WTC11 (cell line): Measurements from ENCODE around the gene IFT20. TPM values are rescaled to one million over a fixed set of nuclear protein-coding genes. Genes with fewer than 3 reads are reported as not detected.

Experiments used
- ATAC-seq: fragments of 200-7000 bp; cut with Tn5 transposase; 2 replicates; pipeline ENCODE4 v1.10.0; 2021; ENCODE audit warnings: mild to moderate bottlenecking, moderate library complexity
- CTCF ChIA-PET: fragments of 300-600 bp; sonication (Branson Sonifier 250); formaldehyde crosslinking; loops from one replicate; lab custom pipeline; 2021; ENCODE audit warnings: antibody characterized with exemption; lab: Charles Lee
- POLR2A ChIA-PET: fragments of 350-600 bp; sonication (Branson Sonifier 250); formaldehyde crosslinking; loops from one replicate; lab custom pipeline; 2021; ENCODE audit warnings: antibody characterized with exemption; lab: Charles Lee
- DNase-seq: peaks from one replicate; pipeline ENCODE4 v3.0.0; 2021; ENCODE audit warnings: low spot score
- H3K27ac Mint-ChIP-seq: 2 replicates; pipeline ENCODE4 v1.8.0; 2021; ENCODE audit warnings: mixed read lengths
- H3K27me3 Mint-ChIP-seq: 2 replicates; pipeline ENCODE4 v1.8.0; 2021; ENCODE audit warnings: low read depth, mild to moderate bottlenecking, moderate library complexity, mixed read lengths
- H3K36me3 Mint-ChIP-seq: 2 replicates; pipeline ENCODE4 v1.8.0; 2021; ENCODE audit warnings: mixed read lengths
- H3K4me1 Mint-ChIP-seq: 2 replicates; pipeline ENCODE4 v1.8.0; 2022; ENCODE audit warnings: mixed read lengths
- H3K4me3 Mint-ChIP-seq: 2 replicates; pipeline ENCODE4 v1.8.0; 2021; ENCODE audit warnings: mild to moderate bottlenecking, moderate library complexity, mixed read lengths
- H3K9me3 Mint-ChIP-seq: 2 replicates; pipeline ENCODE4 v1.8.0; 2021; ENCODE audit warnings: mixed read lengths
- ATF3 ChIP-seq: sonication (generic); formaldehyde crosslinking; conservative IDR thresholded peaks from 2 replicates; pipeline ENCODE4 v1.8.1; 2022; ENCODE audit warnings: mild to moderate bottlenecking, missing genetic modification reagents
- ATF6 ChIP-seq: sonication (generic); formaldehyde crosslinking; IDR thresholded peaks from 2 replicates; pipeline ENCODE4 v1.8.1; 2023; ENCODE audit warnings: mild to moderate bottlenecking, missing genetic modification reagents
- E2F1 ChIP-seq: sonication (generic); formaldehyde crosslinking; IDR thresholded peaks from 2 replicates; pipeline ENCODE4 v1.8.0; 2022; ENCODE audit warnings: mild to moderate bottlenecking, missing genetic modification reagents
- ELF4 ChIP-seq: sonication (generic); formaldehyde crosslinking; IDR thresholded peaks from 2 replicates; pipeline ENCODE4 v1.8.1; 2022; ENCODE audit warnings: low read depth, mild to moderate bottlenecking, moderate library complexity, missing genetic modification reagents
- FOXJ3 ChIP-seq: sonication (generic); formaldehyde crosslinking; IDR thresholded peaks from 2 replicates; pipeline ENCODE4 v1.9.0; 2021; ENCODE audit warnings: missing genetic modification reagents, mild to moderate bottlenecking, borderline replicate concordance
- GTF2I ChIP-seq: fragments of 250-450 bp; sonication (Bioruptor Pico); conservative IDR thresholded peaks from 2 replicates; pipeline ENCODE4 v1.4.0; 2021; ENCODE audit warnings: mild to moderate bottlenecking
- JAZF1 ChIP-seq: fragments of 250-450 bp; sonication (Bioruptor Pico); IDR thresholded peaks from 2 replicates; pipeline ENCODE4 v1.9.0; 2021; ENCODE audit warnings: moderate library complexity, mild to moderate bottlenecking, inconsistent platforms
- JUN ChIP-seq: sonication (generic); formaldehyde crosslinking; IDR thresholded peaks from 2 replicates; pipeline ENCODE4 v1.8.0; 2023; ENCODE audit warnings: mild to moderate bottlenecking, missing genetic modification reagents
- SMAD3 ChIP-seq: sonication (generic); formaldehyde crosslinking; IDR thresholded peaks from 2 replicates; pipeline ENCODE4 v1.8.0; 2022; ENCODE audit warnings: missing genetic modification reagents, mild to moderate bottlenecking, borderline replicate concordance
- SP1 ChIP-seq: sonication (generic); formaldehyde crosslinking; conservative IDR thresholded peaks from 2 replicates; pipeline ENCODE4 v1.8.1; 2022; ENCODE audit warnings: missing genetic modification reagents
- TCF7 ChIP-seq: sonication (generic); formaldehyde crosslinking; IDR thresholded peaks from 2 replicates; pipeline ENCODE4 v1.8.0; 2022; ENCODE audit warnings: mild to moderate bottlenecking, low read depth, missing genetic modification reagents, moderate library complexity
- TEAD1 ChIP-seq: sonication (generic); formaldehyde crosslinking; IDR thresholded peaks from 2 replicates; pipeline ENCODE4 v1.8.0; 2022; ENCODE audit warnings: mild to moderate bottlenecking, missing genetic modification reagents
- ZNF138 ChIP-seq: sonication (generic); formaldehyde crosslinking; conservative IDR thresholded peaks from 2 replicates; pipeline ENCODE4 v1.8.1; 2022; ENCODE audit warnings: mild to moderate bottlenecking, moderate library complexity, missing genetic modification reagents
- ZNF317 ChIP-seq: sonication (generic); formaldehyde crosslinking; IDR thresholded peaks from 2 replicates; pipeline ENCODE4 v1.8.1; 2023; ENCODE audit warnings: low read depth, mild to moderate bottlenecking, moderate library complexity, missing genetic modification reagents, borderline replicate concordance
- ZNF396 ChIP-seq: fragments of 250-450 bp; sonication (Bioruptor Pico); IDR thresholded peaks from 2 replicates; pipeline ENCODE4 v1.8.0; 2021; ENCODE audit warnings: mild to moderate bottlenecking, moderate library complexity, borderline replicate concordance
- ZNF423 ChIP-seq: fragments of 250-450 bp; sonication (Bioruptor Pico); IDR thresholded peaks from 2 replicates; pipeline ENCODE4 v2.1.2; 2022; ENCODE audit warnings: mild to moderate bottlenecking, moderate library complexity
- total RNA-seq: library from RNA; stranded (reverse); gene quantifications from 3 replicates; pipeline ENCODE4 v1.2.3, GENCODE V29; 2021
- TF ChIP-seq, protein P1 (sequence below): sonication (generic); formaldehyde crosslinking; IDR thresholded peaks from 2 replicates; pipeline ENCODE4 v1.8.1; 2023; ENCODE audit warnings: mild to moderate bottlenecking, moderate library complexity, missing genetic modification reagents
- TF ChIP-seq, protein P2 (sequence below): fragments of 250-450 bp; sonication (Bioruptor Pico); IDR thresholded peaks from 2 replicates; pipeline ENCODE4 v1.9.0; 2021; ENCODE audit warnings: mild to moderate bottlenecking, borderline replicate concordance
- TF ChIP-seq, protein P3 (sequence below): fragments of 250-450 bp; sonication (Bioruptor Pico); IDR thresholded peaks from 2 replicates; pipeline ENCODE4 v1.9.0; 2021; ENCODE audit warnings: mild to moderate bottlenecking

Gene IFT20
- total RNA-seq, 1 experiment from 2014 or later = 17.6 TPM

GRCh38 chr17:28342313-28342712 lies 7.0 kb upstream of the IFT20 start (continued):
- TF ChIP-seq, protein P1, sequence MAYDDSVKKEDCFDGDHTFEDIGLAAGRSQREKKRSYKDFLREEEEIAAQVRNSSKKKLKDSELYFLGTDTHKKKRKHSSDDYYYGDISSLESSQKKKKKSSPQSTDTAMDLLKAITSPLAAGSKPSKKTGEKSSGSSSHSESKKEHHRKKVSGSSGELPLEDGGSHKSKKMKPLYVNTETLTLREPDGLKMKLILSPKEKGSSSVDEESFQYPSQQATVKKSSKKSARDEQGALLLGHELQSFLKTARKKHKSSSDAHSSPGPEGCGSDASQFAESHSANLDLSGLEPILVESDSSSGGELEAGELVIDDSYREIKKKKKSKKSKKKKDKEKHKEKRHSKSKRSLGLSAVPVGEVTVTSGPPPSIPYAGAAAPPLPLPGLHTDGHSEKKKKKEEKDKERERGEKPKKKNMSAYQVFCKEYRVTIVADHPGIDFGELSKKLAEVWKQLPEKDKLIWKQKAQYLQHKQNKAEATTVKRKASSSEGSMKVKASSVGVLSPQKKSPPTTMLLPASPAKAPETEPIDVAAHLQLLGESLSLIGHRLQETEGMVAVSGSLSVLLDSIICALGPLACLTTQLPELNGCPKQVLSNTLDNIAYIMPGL (CRISPR knock-in tag) = no peak
- TF ChIP-seq ZNF396 = no peak
- TF ChIP-seq E2F1 (CRISPR knock-in tag) = no peak
- no peak for TF ChIP-seq TEAD1 (CRISPR knock-in tag)
- TF ChIP-seq JUN = no peak

DNA sequence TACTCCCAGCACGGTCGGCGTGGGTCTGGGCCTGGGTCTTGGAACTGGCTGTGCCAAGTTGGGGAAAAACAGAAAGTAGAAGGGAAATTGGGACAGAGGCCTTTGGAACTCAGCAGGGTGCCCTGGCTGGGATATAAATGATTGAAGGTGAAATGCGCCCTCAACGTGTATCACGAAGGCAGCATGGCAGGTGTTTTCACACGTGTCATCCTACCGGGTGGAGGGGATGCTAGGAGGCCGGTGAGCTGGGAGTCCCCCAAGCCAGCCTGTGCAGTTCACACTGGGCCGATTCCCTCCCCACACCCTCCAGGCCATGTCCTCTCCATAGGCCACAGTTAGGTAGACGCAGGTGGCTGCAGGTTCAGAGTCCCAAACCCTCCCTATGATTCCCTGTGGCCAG lies 6.2 kb upstream of the IFT20 start:
- ChIA-PET POLR2A (no interaction called here), CTCF (no interaction called here)
- no peak overlapping the region for H3K27ac Mint-ChIP-seq

GRCh38 chr17:28340374-28340773 lies 5.1 kb upstream of the IFT20 start:
- ATAC-seq = no peak
- Mint-ChIP-seq H3K27me3 (no peaks in the 10 kb centered on the region), H3K4me1 (peaks cover 10% of the 10 kb centered on the region), H3K9me3 (no peaks in the 10 kb centered on the region), H3K4me3 (no peak overlapping the region), H3K27ac (no peak overlapping the region), H3K36me3 (peaks cover 22% of the 10 kb centered on the region)
- DNase-seq = no peak
- no peak for TF ChIP-seq ELF4 (CRISPR knock-in tag)
- TF ChIP-seq SP1 (CRISPR knock-in tag) = no peak
- TF ChIP-seq, protein P2, sequence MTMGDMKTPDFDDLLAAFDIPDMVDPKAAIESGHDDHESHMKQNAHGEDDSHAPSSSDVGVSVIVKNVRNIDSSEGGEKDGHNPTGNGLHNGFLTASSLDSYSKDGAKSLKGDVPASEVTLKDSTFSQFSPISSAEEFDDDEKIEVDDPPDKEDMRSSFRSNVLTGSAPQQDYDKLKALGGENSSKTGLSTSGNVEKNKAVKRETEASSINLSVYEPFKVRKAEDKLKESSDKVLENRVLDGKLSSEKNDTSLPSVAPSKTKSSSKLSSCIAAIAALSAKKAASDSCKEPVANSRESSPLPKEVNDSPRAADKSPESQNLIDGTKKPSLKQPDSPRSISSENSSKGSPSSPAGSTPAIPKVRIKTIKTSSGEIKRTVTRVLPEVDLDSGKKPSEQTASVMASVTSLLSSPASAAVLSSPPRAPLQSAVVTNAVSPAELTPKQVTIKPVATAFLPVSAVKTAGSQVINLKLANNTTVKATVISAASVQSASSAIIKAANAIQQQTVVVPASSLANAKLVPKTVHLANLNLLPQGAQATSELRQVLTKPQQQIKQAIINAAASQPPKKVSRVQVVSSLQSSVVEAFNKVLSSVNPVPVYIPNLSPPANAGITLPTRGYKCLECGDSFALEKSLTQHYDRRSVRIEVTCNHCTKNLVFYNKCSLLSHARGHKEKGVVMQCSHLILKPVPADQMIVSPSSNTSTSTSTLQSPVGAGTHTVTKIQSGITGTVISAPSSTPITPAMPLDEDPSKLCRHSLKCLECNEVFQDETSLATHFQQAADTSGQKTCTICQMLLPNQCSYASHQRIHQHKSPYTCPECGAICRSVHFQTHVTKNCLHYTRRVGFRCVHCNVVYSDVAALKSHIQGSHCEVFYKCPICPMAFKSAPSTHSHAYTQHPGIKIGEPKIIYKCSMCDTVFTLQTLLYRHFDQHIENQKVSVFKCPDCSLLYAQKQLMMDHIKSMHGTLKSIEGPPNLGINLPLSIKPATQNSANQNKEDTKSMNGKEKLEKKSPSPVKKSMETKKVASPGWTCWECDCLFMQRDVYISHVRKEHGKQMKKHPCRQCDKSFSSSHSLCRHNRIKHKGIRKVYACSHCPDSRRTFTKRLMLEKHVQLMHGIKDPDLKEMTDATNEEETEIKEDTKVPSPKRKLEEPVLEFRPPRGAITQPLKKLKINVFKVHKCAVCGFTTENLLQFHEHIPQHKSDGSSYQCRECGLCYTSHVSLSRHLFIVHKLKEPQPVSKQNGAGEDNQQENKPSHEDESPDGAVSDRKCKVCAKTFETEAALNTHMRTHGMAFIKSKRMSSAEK (CRISPR knock-in tag) = no peak
- no peak for TF ChIP-seq ATF3
- no peak for TF ChIP-seq SMAD3 (CRISPR knock-in tag)
- TF ChIP-seq FOXJ3 (CRISPR knock-in tag) = no peak
- ChIA-PET CTCF (no interaction called here), POLR2A (no interaction called here)

More for the DNA sequence above, 6.2 kb upstream of the IFT20 start:
- no peaks in the 10 kb centered on the region for H3K27me3 Mint-ChIP-seq
- peaks cover 12% of the 10 kb centered on the region for H3K4me1 Mint-ChIP-seq
- peaks cover 28% of the 10 kb centered on the region for H3K36me3 Mint-ChIP-seq
- no peaks in the 10 kb centered on the region for H3K9me3 Mint-ChIP-seq
- no peak for ATAC-seq
- DNase-seq = no peak
- H3K4me3 Mint-ChIP-seq = no peak overlapping the region
- TF ChIP-seq GTF2I (CRISPR knock-in tag) (no peak), TCF7 (CRISPR knock-in tag) (no peak)

GRCh38 chr17:28339431-28339830 lies 4.2 kb upstream of the IFT20 start:
- H3K4me3 Mint-ChIP-seq = no peak overlapping the region
- POLR2A ChIA-PET = interaction anchor here (0.6 to 0.8 kb wide), 2 partner anchors 18 to 61 kb away, joined by 3 read pairs; partner anchors contain the start of gene POLDIP2
- DNase-seq = no peak
- no peaks in the 10 kb centered on the region for H3K9me3 Mint-ChIP-seq
- H3K4me1 Mint-ChIP-seq = peaks cover 15% of the 10 kb centered on the region
- ATAC-seq = no peak
- H3K27me3 Mint-ChIP-seq = no peaks in the 10 kb centered on the region
- CTCF ChIA-PET = interaction anchor here (1.0 kb wide), 1 partner anchor 77 kb away, joined by 3 read pairs; no protein-coding TSS in a partner anchor
- H3K27ac Mint-ChIP-seq = no peak overlapping the region
- peaks cover 22% of the 10 kb centered on the region for H3K36me3 Mint-ChIP-seq
- TF ChIP-seq JAZF1 (CRISPR knock-in tag) (no peak), ZNF423 (CRISPR knock-in tag) (no peak), ZNF138 (CRISPR knock-in tag) (no peak), ZNF317 (CRISPR knock-in tag) (no peak), TCF7 (CRISPR knock-in tag) (no peak), ATF6 (CRISPR knock-in tag) (no peak)
- TF ChIP-seq, protein P3, sequence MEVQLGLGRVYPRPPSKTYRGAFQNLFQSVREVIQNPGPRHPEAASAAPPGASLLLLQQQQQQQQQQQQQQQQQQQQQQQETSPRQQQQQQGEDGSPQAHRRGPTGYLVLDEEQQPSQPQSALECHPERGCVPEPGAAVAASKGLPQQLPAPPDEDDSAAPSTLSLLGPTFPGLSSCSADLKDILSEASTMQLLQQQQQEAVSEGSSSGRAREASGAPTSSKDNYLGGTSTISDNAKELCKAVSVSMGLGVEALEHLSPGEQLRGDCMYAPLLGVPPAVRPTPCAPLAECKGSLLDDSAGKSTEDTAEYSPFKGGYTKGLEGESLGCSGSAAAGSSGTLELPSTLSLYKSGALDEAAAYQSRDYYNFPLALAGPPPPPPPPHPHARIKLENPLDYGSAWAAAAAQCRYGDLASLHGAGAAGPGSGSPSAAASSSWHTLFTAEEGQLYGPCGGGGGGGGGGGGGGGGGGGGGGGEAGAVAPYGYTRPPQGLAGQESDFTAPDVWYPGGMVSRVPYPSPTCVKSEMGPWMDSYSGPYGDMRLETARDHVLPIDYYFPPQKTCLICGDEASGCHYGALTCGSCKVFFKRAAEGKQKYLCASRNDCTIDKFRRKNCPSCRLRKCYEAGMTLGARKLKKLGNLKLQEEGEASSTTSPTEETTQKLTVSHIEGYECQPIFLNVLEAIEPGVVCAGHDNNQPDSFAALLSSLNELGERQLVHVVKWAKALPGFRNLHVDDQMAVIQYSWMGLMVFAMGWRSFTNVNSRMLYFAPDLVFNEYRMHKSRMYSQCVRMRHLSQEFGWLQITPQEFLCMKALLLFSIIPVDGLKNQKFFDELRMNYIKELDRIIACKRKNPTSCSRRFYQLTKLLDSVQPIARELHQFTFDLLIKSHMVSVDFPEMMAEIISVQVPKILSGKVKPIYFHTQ = no peak
